ENCODE measurements around the gene DCST1. TPM values are rescaled to one million over a fixed set of nuclear protein-coding genes. Genes with fewer than 3 reads are reported as not detected.
A peak's percentile ranks its signal among the peaks of the same experiment; 100 is the strongest.

Gene DCST1
- total and polyA plus RNA-seq, 2 of the 4 experiments (the other 2 are of a cell fraction), result not detected

DNA sequence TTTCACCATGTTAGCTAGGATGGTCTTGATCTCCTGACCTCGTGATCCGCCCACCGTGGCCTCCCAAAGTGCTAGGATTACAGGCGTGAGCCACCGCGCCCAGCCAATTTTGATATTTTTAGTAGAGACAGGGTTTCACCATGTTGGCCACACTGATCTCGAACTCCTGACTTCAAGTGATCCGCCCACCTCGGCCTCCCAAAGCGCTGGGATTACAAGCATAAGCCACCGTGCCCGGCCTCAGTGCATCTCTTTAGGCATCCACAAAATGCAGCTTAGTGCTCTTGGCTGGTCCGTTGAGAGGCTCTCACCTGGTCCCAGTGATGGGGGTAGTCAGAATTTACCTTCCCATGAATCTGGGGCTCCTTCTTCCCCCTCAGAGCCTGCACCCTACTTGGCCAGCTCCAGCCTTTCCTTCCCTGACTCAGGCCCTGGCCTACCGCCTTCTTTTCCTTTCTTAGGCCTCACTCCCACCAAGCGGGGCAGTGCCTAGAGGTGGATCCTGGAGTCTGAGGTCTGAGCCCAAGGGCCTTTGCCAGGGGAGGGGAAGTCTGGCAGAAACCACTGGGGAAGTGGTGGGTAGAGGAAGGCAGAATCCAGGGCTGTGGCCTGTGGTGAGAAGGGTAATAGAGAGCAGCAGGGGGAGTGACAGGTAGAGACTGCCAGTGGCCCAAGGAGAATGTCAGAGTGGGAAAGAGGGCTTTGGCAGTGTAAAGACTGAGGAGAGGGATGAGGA is 36.5 kb upstream of the DCST1 start (continued):
- no peak for TF ChIP-seq MXI1 (IDR thresholded peaks at IDR 0.05; ENCODE audit: borderline replicate concordance, low read depth, low read length)

DNA sequence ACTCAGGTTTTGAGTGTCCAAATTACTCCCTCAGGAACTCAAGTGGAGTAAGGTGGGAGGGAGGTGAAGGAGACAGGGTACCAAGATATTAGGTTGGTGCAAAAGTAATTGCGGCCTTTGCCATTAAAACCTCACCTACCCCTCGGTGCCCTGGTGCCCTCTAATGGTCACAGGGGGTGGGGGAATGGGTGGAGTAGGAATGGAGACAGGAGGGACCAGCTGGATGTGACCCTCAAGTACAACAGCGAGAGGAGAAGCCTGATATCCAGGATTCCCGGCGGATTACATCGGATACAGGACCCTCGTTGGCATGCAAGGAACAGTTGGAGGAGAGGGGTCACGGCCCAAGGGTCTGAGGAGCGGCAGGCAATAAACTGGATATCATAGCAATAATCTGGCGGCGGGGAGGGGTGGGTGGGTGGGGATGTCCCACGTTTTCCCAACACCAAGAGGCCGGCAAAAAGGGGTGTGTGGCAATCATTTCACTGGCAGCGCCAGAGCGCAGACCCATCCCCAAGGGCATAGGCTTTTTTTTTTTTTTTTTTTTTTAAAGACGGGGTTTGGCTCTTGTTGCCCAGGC is 35.3 kb upstream of the DCST1 start:
- no peak overlapping the region for H3K23ac ChIP-seq (ENCODE audit: low read depth, low read length)
- H3K79me1 ChIP-seq (ENCODE audit: low read depth in 1 of 2, low read length in 2 of 2), result peaks cover 6 to 25% of the 10 kb centered on the region in 2 experiments; a peak in 3 of 4 replicates
- no peaks in the 10 kb centered on the region; the same call in 1 of the 2 replicates for H3K9me1 ChIP-seq (ENCODE audit: insufficient read depth, low read length)
- no peak overlapping the region for H4K5ac ChIP-seq (ENCODE audit: low read depth, low read length)
- TF ChIP-seq ELK1 (IDR thresholded peaks at IDR 0.05; ENCODE audit: borderline replicate concordance, low read depth, low read length), result no peak
- TF ChIP-seq MAZ (IDR thresholded peaks at IDR 0.05; ENCODE audit: borderline replicate concordance, low read depth, low read length), result no peak
- TF ChIP-seq, protein P1, sequence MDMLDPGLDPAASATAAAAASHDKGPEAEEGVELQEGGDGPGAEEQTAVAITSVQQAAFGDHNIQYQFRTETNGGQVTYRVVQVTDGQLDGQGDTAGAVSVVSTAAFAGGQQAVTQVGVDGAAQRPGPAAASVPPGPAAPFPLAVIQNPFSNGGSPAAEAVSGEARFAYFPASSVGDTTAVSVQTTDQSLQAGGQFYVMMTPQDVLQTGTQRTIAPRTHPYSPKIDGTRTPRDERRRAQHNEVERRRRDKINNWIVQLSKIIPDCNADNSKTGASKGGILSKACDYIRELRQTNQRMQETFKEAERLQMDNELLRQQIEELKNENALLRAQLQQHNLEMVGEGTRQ (IDR thresholded peaks at IDR 0.05; ENCODE audit: low read depth, low read length), result no peak
- TF ChIP-seq CHD1 (IDR thresholded peaks at IDR 0.05; ENCODE audit: low read depth, low read length), result no peak
- no peak for TF ChIP-seq BHLHE40 (IDR thresholded peaks at IDR 0.05; ENCODE audit: low read depth, low read length)
- TF ChIP-seq, protein P2, sequence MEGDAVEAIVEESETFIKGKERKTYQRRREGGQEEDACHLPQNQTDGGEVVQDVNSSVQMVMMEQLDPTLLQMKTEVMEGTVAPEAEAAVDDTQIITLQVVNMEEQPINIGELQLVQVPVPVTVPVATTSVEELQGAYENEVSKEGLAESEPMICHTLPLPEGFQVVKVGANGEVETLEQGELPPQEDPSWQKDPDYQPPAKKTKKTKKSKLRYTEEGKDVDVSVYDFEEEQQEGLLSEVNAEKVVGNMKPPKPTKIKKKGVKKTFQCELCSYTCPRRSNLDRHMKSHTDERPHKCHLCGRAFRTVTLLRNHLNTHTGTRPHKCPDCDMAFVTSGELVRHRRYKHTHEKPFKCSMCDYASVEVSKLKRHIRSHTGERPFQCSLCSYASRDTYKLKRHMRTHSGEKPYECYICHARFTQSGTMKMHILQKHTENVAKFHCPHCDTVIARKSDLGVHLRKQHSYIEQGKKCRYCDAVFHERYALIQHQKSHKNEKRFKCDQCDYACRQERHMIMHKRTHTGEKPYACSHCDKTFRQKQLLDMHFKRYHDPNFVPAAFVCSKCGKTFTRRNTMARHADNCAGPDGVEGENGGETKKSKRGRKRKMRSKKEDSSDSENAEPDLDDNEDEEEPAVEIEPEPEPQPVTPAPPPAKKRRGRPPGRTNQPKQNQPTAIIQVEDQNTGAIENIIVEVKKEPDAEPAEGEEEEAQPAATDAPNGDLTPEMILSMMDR (conservative IDR thresholded peaks at IDR 0.05; ENCODE audit: low read depth, low read length), result no peak
- no peak for TF ChIP-seq FOS (IDR thresholded peaks at IDR 0.05; ENCODE audit: low read depth, low read length)
- TF ChIP-seq MAFK (IDR thresholded peaks at IDR 0.05; ENCODE audit: low read depth, low read length), result no peak
- no peak for TF ChIP-seq SMC3 (IDR thresholded peaks at IDR 0.05; ENCODE audit: low read depth, low read length)
- no peak overlapping the region for H2BK120ac ChIP-seq (ENCODE audit: low read depth, low read length)
- dilution Hi-C loops (cut with HindIII; ENCODE audit: low sequenced_read_pairs, unreplicated experiment) (no loop called here), in situ Hi-C loops (cut with MboI; ENCODE audit: low sequenced_read_pairs) (no loop called here), intact Hi-C loops (cut with micrococcal nuclease) (loop anchor here (2.0 kb wide), 1 partner anchor 37 kb away; the partner anchor contains the start of gene PYGO2)
- H3K27me3 ChIP-seq (ENCODE audit: control insufficient read depth, insufficient read depth, low read length), result no peaks in the 10 kb centered on the region
- ChIA-PET CTCF (interaction anchor here (1.1 to 2.1 kb wide), 8 partner anchors 21 to 517 kb away, joined by 3 to 11 read pairs (median 4); partner anchors contain the start of genes PBXIP1, PYGO2 and SHC1), POLR2A (ENCODE audit: unreplicated experiment) (no interaction called here)
- H2AFZ ChIP-seq (replicated peaks; ENCODE audit: low read length, poor library complexity), result no peak overlapping the region
- no peak overlapping the region for H3K14ac ChIP-seq (replicated peaks; ENCODE audit: low read depth, low read length)
- no peak overlapping the region for H3K27ac ChIP-seq (ENCODE audit: insufficient read depth, low read length)
- H2AK5ac ChIP-seq (ENCODE audit: low read depth, low read length), result peak overlapping the region; percentile 20
- H2AK9ac ChIP-seq (replicated peaks; ENCODE audit: low read depth, low read length, poor library complexity), result peak overlapping the region; percentile 37
- H2BK20ac ChIP-seq (ENCODE audit: low read depth, low read length), result no peak overlapping the region
- H4K20me1 ChIP-seq (ENCODE audit: insufficient read depth, low read length), result no peaks in the 10 kb centered on the region
- H2BK15ac ChIP-seq (ENCODE audit: low read depth, low read length), result no peak overlapping the region
- H3K4me3 ChIP-seq (ENCODE audit: insufficient read depth, low read depth, low read length), result no peak overlapping the region
- no TSS peak for BruUV-seq (replicated peaks)
- H3K4me2 ChIP-seq (ENCODE audit: low read depth, low read length), result no peak overlapping the region
- 93% methylated on average over 3 of the region's 16 CpGs; no CpG with 5 or more reads in 1 of the 2 experiments for WGBS, 2 experiments (ENCODE audit: extremely low coverage in 2 of 2, insufficient read length in 1 of 2)
- H3K4me1 ChIP-seq (ENCODE audit: control insufficient read depth, insufficient read depth, low read length), result peaks cover 13% of the 10 kb centered on the region
- DNase-seq (no peak), ATAC-seq (ENCODE audit: low read depth) (no peak)
- no peak overlapping the region for H4K91ac ChIP-seq (ENCODE audit: insufficient read depth, low read depth, low read length)
- H3K56ac ChIP-seq (ENCODE audit: extremely low read depth, insufficient read depth, low read length), result no peak overlapping the region
- no peak overlapping the region for H3K4ac ChIP-seq (ENCODE audit: low read depth, low read length)
- H4K8ac ChIP-seq (ENCODE audit: low read depth in 2 of 2, low read length in 2 of 2), result no peak overlapping the region
- no peak overlapping the region for H2BK5ac ChIP-seq (ENCODE audit: low read depth, low read length, poor library complexity, severe bottlenecking)
- no peak overlapping the region for H3K9ac ChIP-seq (ENCODE audit: low read depth, low read length)
- H3K36me3 ChIP-seq (ENCODE audit: control insufficient read depth, insufficient read depth, low read length), result no peaks in the 10 kb centered on the region
- no peak overlapping the region for H3K18ac ChIP-seq (ENCODE audit: low read depth, low read length)
- no peaks in the 10 kb centered on the region for H3K9me3 ChIP-seq (ENCODE audit: control insufficient read depth, insufficient read depth, low read length)

Measured in IMR-90 (cell line).